Lung (tissue), 12 donors: ENCODE data around the gene TEX22. TPM values are rescaled to one million over a fixed set of nuclear protein-coding genes. Genes with fewer than 3 reads are reported as not detected.

Source experiments
- ATAC-seq: fragments of 200-7000 bp; cut with Tn5 transposase; one replicate; pipeline ENCODE4 v1.9.1; 2020; ENCODE audit warnings: moderate number of reproducible peaks; ENCODE audit not compliant: insufficient read depth, low FRiP score
- DNase-seq, 3 donors: peaks; one replicate each; pipeline ENCODE4 v3.0.0-alpha.2; 2013 to 2017
- H3K27ac ChIP-seq, 2 donors: one replicate each; pipeline ENCODE4 v1.5.1; 2013; ENCODE audit warnings: mild to moderate bottlenecking in 2 of 2, moderate library complexity in 2 of 2, control low read depth in 1 of 2, inconsistent platforms in 1 of 2, low read depth in 1 of 2, low read length in 1 of 2
- H3K27me3 ChIP-seq, 3 donors: one replicate each; pipeline ENCODE4 v1.5.1; 2013; ENCODE audit warnings: low read length in 2 of 3; ENCODE audit not compliant: control insufficient read depth in 3 of 3, insufficient read depth in 3 of 3
- H3K36me3 ChIP-seq, 4 donors: one replicate each; pipeline ENCODE4 v1.5.1; 2013; ENCODE audit warnings: low read length in 4 of 4, mild to moderate bottlenecking in 1 of 4, moderate library complexity in 1 of 4; ENCODE audit not compliant: control insufficient read depth in 4 of 4, insufficient read depth in 4 of 4
- H3K4me1 ChIP-seq, 5 donors: one replicate each; pipeline ENCODE4 v1.5.1; 2013; ENCODE audit warnings: low read length in 5 of 5, mild to moderate bottlenecking in 2 of 5, moderate library complexity in 1 of 5; ENCODE audit not compliant: control insufficient read depth in 5 of 5, insufficient read depth in 5 of 5
- H3K4me3 ChIP-seq: one replicate; pipeline ENCODE4 v1.5.1; 2013; ENCODE audit warnings: mild to moderate bottlenecking, control low read depth, moderate library complexity
- H3K9ac ChIP-seq, 2 donors: one replicate each; pipeline ENCODE4 v1.5.1; 2013; ENCODE audit warnings: low read length in 2 of 2, control low read depth in 1 of 2; ENCODE audit not compliant: insufficient read depth in 1 of 2
- H3K9me3 ChIP-seq, 4 donors: one replicate each; pipeline ENCODE4 v1.5.1; 2013; ENCODE audit warnings: low read length in 3 of 4, mild to moderate bottlenecking in 1 of 4, moderate library complexity in 1 of 4; ENCODE audit not compliant: control insufficient read depth in 4 of 4, insufficient read depth in 3 of 4
- CTCF ChIP-seq: IDR thresholded peaks from 2 replicates; pipeline ENCODE4 v1.5.1; 2012; ENCODE audit warnings: mild to moderate bottlenecking; ENCODE audit errors: control extremely low read depth, extremely low read depth
- WGBS, 2 donors: extraction: QIAGEN DNeasy Blood & Tissue Kit; methylation state at CpG; one replicate each; pipeline ENCODE4 v1.1.7; 2013; 5-methylcytosine and 5-hydroxymethylcytosine counted together
- polyA plus RNA-seq, 2 donors: library from polyadenylated mRNA; stranded (reverse); fragments of 200-250 nt; gene quantifications; one replicate each; pipeline ENCODE4 v1.2.1, GENCODE V29; 2013
- total RNA-seq, 2 donors: library from RNA; depleted of rRNA in 1 of 2; stranded (reverse); fragments of >200 nt in 1 of 2; gene quantifications; one replicate each; pipeline ENCODE4 v1.2.1, GENCODE V29; 2014 to 2021
- donor health status: control.
- donor health status: control.
- donor health status: Bipolar disorder and iron deficiency.
- donor health status: healthy.
- donor health status: DM: yes; HTN: yes; CAD: no.

Gene TEX22
- total and polyA plus RNA-seq, 4 donors = 0.17 to 2.1 (median 0.29) TPM

- H3K4me1 ChIP-seq = peaks cover 0 to 24% (median 7%) of the 10 kb centered on the region in 5 donors
- H3K27ac ChIP-seq = no peak overlapping the region
- H3K4me3 ChIP-seq = no peak overlapping the region
- WGBS, 2 donors = 96 to 98% methylated on average over 8 of the region's 8 CpGs
- H3K27me3 ChIP-seq = no peaks in the 10 kb centered on the region
- DNase-seq (no peak), ATAC-seq (no peak)
- H3K9me3 ChIP-seq = no peaks in the 10 kb centered on the region
- TF ChIP-seq CTCF = no peak
- peaks cover under 1 to 19% (median 13%) of the 10 kb centered on the region in 4 donors for H3K36me3 ChIP-seq
- H3K9ac ChIP-seq = no peak overlapping the region
Measured at GRCh38 chr14:105395538-105395854, 2.8 kb upstream of the TEX22 start.

GRCh38 chr14:105397350-105397931 is 897 bp upstream of the TEX22 start:
- no peak for TF ChIP-seq CTCF
- peaks cover 5 to 25% (median 15%) of the 10 kb centered on the region in 4 donors for H3K36me3 ChIP-seq
- peak overlapping the region; percentile 10 for H3K4me3 ChIP-seq
- H3K27me3 ChIP-seq = no peaks in the 10 kb centered on the region
- 86 to 89% methylated on average over 13 of the region's 13 CpGs for WGBS, 2 donors
- H3K9me3 ChIP-seq = peaks cover 0 to 7% (median 2%) of the 10 kb centered on the region in 4 donors
- ATAC-seq (no peak), DNase-seq (no peak)
- no peak overlapping the region for H3K9ac ChIP-seq
- peaks cover 0 to 24% (median 7%) of the 10 kb centered on the region in 5 donors for H3K4me1 ChIP-seq
- H3K27ac ChIP-seq = peak overlapping the region in 1 of 2 donors; percentile 60

GRCh38 chr14:105398726-105399465 is 558 bp downstream of the TEX22 start:
- TF ChIP-seq CTCF = no peak
- no peak for DNase-seq
- Histone ChIP-seq H3K9me3 (peaks cover 0 to 7% (median 2%) of the 10 kb centered on the region in 4 donors), H3K36me3 (peaks cover 5 to 19% (median 14%) of the 10 kb centered on the region in 4 donors), H3K4me1 (peaks cover 0 to 24% (median 7%) of the 10 kb centered on the region in 5 donors), H3K9ac (no peak overlapping the region), H3K27me3 (no peaks in the 10 kb centered on the region), H3K27ac (peak overlapping the region; percentile 81 to 95), H3K4me3 (peak overlapping the region; percentile 75)
- WGBS, 2 donors = 20 to 25% methylated on average over 41 of the region's 41 CpGs
- ATAC-seq = peak; percentile 36
